Measurements from ENCODE around the gene ARAP1. TPM values are rescaled to one million over a fixed set of nuclear protein-coding genes. Genes with fewer than 3 reads are reported as not detected.
A peak's percentile ranks its signal among the peaks of the same experiment; 100 is the strongest.

ARAP1 gene
- total and polyA plus RNA-seq, 2 donors (not counting 1 experiment from before 2014, with no cell fraction given): 41.8 to 113 TPM

DNA sequence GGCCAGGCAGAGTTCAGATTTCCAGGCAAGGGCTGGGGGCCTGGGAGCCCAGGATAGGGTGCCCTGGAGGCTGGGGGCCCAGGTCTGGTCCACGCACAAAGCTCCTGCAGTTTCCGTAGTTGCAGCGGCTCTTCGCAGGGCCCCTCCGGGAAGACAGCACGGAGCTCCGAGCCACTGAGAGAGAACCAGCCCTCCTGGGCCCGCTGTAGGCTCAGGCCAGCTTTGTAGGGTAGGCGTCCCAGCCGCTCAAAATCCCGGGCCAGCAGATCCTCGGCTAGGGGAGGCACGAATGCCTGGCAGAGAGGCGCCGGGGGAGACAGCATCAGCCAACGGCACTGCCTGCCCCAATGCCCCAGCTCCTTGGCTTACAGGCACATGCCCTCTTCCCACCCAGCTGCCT, 54.4 kb downstream of the ARAP1 start:
- H3K4me1 ChIP-seq (ENCODE audit: control insufficient read depth, extremely low read depth, insufficient read depth, low read length): peaks cover 6% of the 10 kb centered on the region
- H3K79me2 ChIP-seq (ENCODE audit: control insufficient read depth, insufficient read depth, low read length): no peaks in the 10 kb centered on the region
- H3K4me3 ChIP-seq (replicated peaks in 1 of 4; ENCODE audit: control extremely low read depth in 1 of 4, insufficient read depth in 1 of 4, low read depth in 3 of 4, low read length in 4 of 4): no peak overlapping the region
- no peaks in the 10 kb centered on the region for H3K9me3 ChIP-seq (ENCODE audit: control insufficient read depth, insufficient read depth, low read depth, low read length)
- no peak overlapping the region for H3K9ac ChIP-seq (ENCODE audit: insufficient read depth, low read length)
- no peaks in the 10 kb centered on the region for H3K27me3 ChIP-seq (ENCODE audit: control insufficient read depth, insufficient read depth, low read length)
- H2AFZ ChIP-seq (ENCODE audit: low read length): no peak overlapping the region
- no peak for TF ChIP-seq EZH2 (IDR thresholded peaks at IDR 0.05; ENCODE audit: low read length, missing control alignments)
- TF ChIP-seq, protein P1, sequence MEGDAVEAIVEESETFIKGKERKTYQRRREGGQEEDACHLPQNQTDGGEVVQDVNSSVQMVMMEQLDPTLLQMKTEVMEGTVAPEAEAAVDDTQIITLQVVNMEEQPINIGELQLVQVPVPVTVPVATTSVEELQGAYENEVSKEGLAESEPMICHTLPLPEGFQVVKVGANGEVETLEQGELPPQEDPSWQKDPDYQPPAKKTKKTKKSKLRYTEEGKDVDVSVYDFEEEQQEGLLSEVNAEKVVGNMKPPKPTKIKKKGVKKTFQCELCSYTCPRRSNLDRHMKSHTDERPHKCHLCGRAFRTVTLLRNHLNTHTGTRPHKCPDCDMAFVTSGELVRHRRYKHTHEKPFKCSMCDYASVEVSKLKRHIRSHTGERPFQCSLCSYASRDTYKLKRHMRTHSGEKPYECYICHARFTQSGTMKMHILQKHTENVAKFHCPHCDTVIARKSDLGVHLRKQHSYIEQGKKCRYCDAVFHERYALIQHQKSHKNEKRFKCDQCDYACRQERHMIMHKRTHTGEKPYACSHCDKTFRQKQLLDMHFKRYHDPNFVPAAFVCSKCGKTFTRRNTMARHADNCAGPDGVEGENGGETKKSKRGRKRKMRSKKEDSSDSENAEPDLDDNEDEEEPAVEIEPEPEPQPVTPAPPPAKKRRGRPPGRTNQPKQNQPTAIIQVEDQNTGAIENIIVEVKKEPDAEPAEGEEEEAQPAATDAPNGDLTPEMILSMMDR (conservative IDR thresholded peaks at IDR 0.05 in 1 of 2, IDR thresholded peaks at IDR 0.05 in 1 of 2; ENCODE audit: low read depth in 1 of 2, low read length in 2 of 2): no peak
- DNase-seq (ENCODE audit: low read depth in 2 of 2): no peak
- H4K20me1 ChIP-seq (ENCODE audit: control insufficient read depth, extremely low read depth, insufficient read depth, low read length): no peaks in the 10 kb centered on the region
- H3K36me3 ChIP-seq (ENCODE audit: control insufficient read depth, insufficient read depth, low read length): peaks cover 36% of the 10 kb centered on the region
- H3K4me2 ChIP-seq (ENCODE audit: extremely low read depth, insufficient read depth, low read length): no peak overlapping the region
- H3K27ac ChIP-seq (ENCODE audit: insufficient read depth, low read length): no peak overlapping the region

DNA sequence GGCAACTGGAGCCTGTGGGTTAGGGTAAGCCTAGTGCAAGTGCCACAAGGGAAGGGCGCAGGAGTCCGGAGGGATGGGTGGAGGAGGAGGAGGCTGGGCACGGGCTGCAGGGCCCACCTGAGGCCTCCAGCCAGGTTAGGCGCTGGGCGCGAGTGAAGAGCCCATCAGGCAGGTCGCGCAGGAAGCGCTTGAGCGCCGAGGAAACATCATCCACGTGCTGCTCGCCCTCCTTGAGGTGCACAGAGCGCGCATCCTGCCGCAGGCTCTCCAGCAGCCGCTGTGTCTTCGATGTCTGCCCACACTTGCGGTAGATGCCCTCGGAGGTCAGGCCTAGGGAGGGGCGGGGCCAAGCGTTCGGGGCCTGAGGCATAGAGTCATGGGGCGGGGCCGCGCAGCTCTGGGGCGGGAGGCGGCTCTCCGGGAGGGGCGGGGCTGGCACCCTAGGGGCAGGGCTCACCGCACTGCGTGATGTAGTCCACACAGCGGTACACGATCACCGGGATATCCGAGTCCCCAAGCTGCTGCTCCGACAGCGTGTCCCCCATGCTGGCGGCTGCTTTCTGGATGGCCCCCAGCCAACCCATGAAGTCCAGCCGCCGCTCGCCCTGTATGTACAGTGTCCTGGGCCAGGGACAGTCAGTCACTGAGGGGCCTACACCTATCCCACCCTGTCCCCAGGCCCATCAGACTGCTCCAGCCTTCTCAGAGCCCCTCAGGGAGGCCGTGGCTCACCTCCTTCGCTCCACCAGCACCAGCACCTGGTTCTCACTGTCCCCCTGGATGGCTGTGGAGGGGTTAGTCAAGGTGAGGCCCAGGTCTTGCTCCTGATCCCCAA, 55.1 kb downstream of the ARAP1 start:
- peaks cover 36% of the 10 kb centered on the region for H3K36me3 ChIP-seq (ENCODE audit: control insufficient read depth, insufficient read depth, low read length)
- H3K4me2 ChIP-seq (ENCODE audit: extremely low read depth, insufficient read depth, low read length): no peak overlapping the region
- no peak overlapping the region for H3K27ac ChIP-seq (ENCODE audit: insufficient read depth, low read length)
- peak in 1 of 2 donors; percentile 24 for DNase-seq (ENCODE audit: low read depth in 2 of 2)
- no peaks in the 10 kb centered on the region for H3K9me3 ChIP-seq (ENCODE audit: control insufficient read depth, insufficient read depth, low read depth, low read length)
- H3K4me3 ChIP-seq (replicated peaks in 1 of 4; ENCODE audit: control extremely low read depth in 1 of 4, insufficient read depth in 1 of 4, low read depth in 3 of 4, low read length in 4 of 4): no peak overlapping the region
- no peaks in the 10 kb centered on the region for H3K79me2 ChIP-seq (ENCODE audit: control insufficient read depth, insufficient read depth, low read length)
- H4K20me1 ChIP-seq (ENCODE audit: control insufficient read depth, extremely low read depth, insufficient read depth, low read length): no peaks in the 10 kb centered on the region
- TF ChIP-seq, protein P1 (conservative IDR thresholded peaks at IDR 0.05 in 1 of 2, IDR thresholded peaks at IDR 0.05 in 1 of 2; ENCODE audit: low read depth in 1 of 2, low read length in 2 of 2): no peak
- no peak for TF ChIP-seq EZH2 (IDR thresholded peaks at IDR 0.05; ENCODE audit: low read length, missing control alignments)
- H3K9ac ChIP-seq (ENCODE audit: insufficient read depth, low read length): no peak overlapping the region
- H2AFZ ChIP-seq (ENCODE audit: low read length): no peak overlapping the region
- H3K4me1 ChIP-seq (ENCODE audit: control insufficient read depth, extremely low read depth, insufficient read depth, low read length): no peaks in the 10 kb centered on the region
- no peaks in the 10 kb centered on the region for H3K27me3 ChIP-seq (ENCODE audit: control insufficient read depth, insufficient read depth, low read length)

DNA sequence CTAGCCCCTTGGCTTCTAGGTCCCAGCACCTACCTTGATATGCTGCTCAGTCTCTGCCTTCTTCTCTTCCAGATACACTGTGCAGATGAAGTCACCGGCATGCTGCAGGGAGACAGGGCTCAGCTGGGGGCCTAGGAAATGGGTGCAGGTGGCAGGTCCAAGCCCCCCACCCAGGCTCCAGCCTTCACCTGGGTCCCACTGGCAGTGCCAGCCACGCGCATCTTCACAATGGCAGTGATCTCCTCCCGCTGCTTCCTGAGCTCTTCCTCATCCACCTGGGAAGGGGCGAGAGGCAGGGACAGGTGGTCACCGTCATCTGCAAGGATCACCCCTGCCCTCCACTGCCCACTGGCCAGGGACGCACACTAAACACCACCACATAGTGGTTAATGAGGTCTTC, 56.9 kb downstream of the ARAP1 start:
- Histone ChIP-seq H3K27ac (ENCODE audit: insufficient read depth, low read length) (no peak overlapping the region), H3K4me2 (ENCODE audit: extremely low read depth, insufficient read depth, low read length) (no peak overlapping the region), H2AFZ (ENCODE audit: low read length) (no peak overlapping the region), H3K4me3 (replicated peaks in 1 of 4; ENCODE audit: control extremely low read depth in 1 of 4, insufficient read depth in 1 of 4, low read depth in 3 of 4, low read length in 4 of 4) (no peak overlapping the region), H3K79me2 (ENCODE audit: control insufficient read depth, insufficient read depth, low read length) (no peaks in the 10 kb centered on the region), H3K4me1 (ENCODE audit: control insufficient read depth, extremely low read depth, insufficient read depth, low read length) (no peaks in the 10 kb centered on the region), H3K9ac (ENCODE audit: insufficient read depth, low read length) (no peak overlapping the region), H3K27me3 (ENCODE audit: control insufficient read depth, insufficient read depth, low read length) (no peaks in the 10 kb centered on the region), H3K9me3 (ENCODE audit: control insufficient read depth, insufficient read depth, low read depth, low read length) (no peaks in the 10 kb centered on the region), H4K20me1 (ENCODE audit: control insufficient read depth, extremely low read depth, insufficient read depth, low read length) (no peaks in the 10 kb centered on the region), H3K36me3 (ENCODE audit: control insufficient read depth, insufficient read depth, low read length) (peaks cover 33% of the 10 kb centered on the region)
- TF ChIP-seq, protein P1 (conservative IDR thresholded peaks at IDR 0.05 in 1 of 2, IDR thresholded peaks at IDR 0.05 in 1 of 2; ENCODE audit: low read depth in 1 of 2, low read length in 2 of 2): no peak
- TF ChIP-seq EZH2 (IDR thresholded peaks at IDR 0.05; ENCODE audit: low read length, missing control alignments): no peak
- DNase-seq (ENCODE audit: low read depth in 2 of 2): no peak
